HG03045 (cell line): ENCODE data around the gene PRCD.

ENCODE experiments used
- ATAC-seq: cut with Tn5 transposase; IDR thresholded peaks from one replicate; pipeline ENCODE4 v1.9.1; 2021; ENCODE audit warnings: mild to moderate bottlenecking, moderate library complexity; ENCODE audit not compliant: unreplicated experiment

PRCD gene

DNA sequence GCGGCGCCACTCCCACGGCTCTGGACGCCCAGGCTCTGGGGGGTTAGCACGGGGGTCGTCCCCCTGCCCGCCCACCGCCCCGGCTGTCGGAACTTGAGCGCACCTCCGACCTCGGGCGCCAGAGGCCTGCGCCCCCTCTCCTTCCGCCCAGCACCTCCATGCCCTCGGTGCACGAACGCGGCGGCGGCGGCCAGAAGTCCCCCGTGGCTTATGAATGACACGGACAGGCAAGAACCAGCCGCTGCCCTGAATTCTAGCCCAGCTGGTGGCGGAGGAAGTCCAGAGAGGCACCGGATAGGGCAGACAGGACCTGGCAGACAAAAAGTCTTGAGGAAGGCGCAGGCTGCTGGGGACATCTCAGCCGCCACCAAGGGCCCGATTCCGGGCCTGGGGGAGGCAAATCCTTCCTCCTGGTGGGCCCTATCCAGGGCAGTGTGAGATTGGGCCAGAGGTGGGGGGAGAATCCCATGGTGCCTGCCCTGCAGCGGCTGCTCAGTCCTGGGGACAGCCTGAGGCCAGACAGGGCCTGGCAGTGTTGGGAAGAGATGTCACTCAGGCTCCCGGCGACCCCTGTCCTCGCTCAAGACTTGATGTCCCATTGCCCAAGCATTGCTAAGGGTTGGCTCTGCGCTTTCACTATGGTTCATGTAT, 1.4 kb upstream of the PRCD start:
- no peak for ATAC-seq

DNA sequence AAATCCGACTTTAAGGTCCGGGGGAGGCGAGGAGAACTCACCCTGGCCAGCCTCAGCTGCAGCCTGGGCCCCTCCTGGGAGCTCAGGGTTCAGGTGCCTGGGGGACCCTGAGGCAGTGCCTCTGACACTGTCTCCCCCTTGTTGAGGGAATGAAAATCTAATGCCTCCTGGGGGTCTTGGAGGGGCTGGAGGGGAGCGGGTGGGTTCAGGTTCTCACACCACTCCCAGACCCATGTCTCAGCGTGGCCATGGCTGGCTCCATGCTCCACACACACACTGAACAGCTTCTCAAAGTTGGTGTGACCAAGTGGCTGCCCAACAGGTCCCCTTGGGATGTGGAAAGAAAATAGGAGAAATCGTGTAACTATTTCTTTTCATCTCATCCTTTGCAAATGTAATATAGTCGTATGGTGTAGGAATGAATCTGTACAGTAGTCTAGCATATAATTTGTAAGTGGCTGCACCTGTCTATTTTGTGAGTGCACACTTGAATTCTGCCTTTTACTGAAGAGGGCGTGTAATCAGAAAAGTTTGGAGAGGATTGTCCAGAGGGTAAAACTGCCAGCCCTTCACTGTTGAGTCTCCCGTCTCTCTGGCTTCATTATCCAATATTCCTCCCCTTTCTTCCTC, 788 bp upstream of the PRCD start:
- ATAC-seq: no peak

DNA sequence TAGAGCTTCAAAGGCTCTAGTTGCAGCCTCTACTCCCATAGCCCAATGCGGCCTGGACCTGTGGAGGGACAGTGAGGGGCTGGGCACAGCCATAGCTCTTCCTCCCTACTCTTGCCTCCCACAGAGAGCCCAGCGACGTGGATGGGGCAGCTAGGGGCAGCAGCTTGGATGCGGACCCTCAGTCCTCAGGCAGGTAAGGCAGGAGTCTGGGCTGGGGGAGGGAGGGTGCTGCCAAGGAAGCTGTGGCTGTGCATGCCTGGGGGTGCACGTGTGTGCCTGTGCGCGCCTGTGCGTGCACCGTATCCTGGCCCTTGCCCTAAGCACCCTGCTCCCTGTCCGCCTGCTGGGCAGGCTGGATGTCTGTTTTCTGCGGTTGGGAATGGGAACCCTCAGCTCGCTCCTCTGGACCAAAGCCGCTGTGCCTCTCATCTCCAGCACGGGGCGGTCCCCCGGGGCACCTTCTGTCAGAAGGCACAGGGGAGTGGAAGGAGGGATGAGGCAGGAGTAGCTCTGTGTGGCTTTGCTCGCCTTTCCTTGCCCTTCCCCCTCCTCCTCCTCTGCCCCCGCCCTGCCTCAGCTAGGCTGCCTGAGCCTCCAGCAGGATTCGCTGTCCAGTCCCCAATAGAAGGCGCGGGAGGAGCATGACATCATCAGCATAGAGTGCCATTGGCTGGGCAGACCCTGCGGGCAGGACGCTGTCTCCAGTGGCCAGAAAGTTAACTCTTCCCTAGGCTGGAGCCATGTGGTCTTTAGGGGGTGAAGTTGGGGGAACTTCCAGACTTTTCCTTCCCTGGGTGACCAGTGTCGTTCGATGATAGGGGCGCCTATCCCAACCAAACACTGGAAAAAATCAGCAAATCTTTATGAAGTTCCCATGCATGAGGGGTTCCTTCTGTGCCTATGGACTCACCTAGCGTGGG, 797 bp downstream of the PRCD start:
- ATAC-seq: no peak

DNA sequence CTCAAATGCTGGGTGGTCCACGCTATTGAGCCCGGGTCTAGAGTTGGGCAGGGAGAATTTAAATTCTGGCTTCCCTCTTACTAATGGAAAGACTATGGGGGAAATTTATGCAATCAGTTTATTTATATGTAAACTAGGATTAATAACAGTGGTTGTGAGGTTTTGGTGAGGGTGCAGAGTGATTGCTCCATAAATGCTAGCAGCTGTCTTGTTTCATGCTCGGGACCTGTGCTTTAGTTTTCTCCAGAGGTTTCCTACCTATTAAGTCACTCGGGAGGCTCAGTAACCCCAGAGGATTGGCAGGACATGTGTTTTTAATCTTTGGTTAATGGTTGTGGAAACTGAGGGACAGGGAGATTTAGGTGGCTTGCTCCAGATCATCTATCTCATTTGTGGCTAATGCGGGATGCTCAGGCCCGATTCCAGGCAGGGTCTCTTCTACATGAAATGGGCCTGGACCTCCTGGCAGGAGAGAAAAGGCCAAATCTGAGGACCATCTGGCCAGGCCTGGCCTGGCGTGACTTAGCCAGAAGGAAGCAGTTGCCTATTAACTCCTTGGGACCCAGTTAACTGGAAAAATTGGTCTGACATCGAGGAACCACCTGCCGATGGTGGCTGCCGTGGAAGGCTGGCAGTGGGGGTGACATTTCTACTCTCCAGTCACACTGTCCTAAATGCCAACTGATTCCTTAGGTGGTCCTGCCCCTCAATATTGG, 2.1 kb downstream of the PRCD start:
- no peak for ATAC-seq

DNA sequence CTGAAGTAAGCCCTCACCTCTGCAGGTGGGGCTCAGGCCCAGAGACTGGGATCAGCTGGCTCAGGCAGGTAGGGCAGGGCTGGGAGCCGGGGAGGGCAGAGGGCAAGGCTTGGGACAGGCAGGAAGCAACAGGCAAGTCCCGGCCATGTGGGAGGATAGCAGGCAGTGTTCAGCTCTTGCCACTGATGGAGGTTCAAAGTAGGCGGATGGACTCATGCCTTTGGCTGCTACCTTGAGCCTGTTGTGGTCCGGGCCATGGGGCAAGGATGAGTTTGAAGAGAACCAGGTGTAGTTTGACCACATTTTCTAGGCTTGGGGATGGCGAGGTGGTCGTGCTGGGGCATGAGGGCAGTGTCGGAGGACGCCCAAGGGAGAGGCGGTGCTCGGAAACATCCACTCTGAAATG, 2.7 kb downstream of the PRCD start:
- ATAC-seq: no peak

DNA sequence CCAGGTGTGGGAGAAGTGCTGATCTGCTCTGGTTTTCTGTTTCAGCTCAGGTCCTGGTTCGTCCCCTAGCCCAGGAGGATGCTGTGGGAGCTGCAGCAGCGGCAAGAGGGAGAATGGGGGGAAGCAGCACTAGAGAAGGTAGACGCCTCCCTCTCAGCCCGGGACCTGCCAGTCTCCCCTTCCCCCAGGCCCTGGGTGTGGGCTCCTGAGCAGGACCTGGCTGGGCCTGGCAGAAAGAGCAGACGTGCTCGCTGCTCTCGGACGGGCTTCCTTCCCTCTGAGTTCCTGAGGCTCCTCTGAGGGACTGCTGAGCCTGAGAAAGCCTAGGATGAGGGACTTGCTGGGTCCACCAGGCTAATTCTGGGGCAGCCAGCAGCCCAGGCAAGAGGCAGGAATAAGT, 3.1 kb downstream of the PRCD start:
- ATAC-seq: no peak

DNA sequence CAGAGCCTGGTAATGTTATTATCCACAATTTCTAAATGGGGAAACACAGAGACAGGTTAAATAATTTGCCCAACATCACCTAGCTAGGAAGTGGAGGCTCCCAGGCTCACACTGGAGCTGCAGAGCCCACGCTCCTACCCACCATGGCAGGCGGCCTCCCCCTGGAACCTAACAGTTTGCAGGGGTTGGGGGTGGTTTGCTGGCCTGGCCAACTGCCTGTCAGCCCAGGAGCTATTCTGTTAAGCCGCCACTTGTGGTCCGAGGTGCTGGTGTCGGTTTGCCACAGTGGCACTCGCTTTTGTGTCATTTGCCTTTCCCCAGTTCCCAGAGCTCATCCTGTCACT, 3.6 kb downstream of the PRCD start:
- no peak for ATAC-seq

DNA sequence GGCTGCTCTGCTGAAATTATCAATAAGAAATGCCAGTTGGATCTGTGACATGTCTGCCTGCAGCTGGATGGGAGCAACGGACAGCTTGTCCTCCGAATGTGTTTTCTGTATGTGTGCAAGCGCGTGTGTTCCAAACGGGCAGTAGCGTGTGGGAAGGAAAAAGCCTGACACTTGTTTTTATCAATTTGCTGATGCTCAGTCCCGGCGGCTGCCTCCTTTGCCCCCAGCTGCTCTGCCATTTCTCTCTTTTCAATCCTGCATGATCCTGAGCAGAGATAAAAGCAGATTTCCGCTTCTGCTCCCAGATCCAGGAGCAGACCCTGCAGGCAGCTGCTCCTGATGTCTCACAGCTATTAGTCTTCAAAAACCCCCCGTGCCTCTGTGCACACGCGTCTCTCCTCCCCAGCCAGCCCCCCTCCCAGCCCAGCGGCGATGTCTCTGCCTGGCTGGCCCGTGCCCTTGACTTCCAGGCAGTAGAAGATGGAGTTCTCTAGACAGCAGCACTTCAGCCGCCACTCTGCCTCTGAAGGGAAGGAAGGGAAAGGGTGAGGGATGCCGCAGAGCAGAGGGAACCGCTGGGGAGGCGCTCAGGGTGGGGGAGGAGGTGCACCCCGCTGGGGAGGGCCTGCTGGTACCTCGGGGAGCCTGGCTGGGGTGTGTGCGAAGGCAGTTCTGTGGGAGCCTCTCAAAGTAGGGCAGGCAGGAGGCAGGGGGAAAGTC, 4.1 kb downstream of the PRCD start:
- ATAC-seq: no peak

DNA sequence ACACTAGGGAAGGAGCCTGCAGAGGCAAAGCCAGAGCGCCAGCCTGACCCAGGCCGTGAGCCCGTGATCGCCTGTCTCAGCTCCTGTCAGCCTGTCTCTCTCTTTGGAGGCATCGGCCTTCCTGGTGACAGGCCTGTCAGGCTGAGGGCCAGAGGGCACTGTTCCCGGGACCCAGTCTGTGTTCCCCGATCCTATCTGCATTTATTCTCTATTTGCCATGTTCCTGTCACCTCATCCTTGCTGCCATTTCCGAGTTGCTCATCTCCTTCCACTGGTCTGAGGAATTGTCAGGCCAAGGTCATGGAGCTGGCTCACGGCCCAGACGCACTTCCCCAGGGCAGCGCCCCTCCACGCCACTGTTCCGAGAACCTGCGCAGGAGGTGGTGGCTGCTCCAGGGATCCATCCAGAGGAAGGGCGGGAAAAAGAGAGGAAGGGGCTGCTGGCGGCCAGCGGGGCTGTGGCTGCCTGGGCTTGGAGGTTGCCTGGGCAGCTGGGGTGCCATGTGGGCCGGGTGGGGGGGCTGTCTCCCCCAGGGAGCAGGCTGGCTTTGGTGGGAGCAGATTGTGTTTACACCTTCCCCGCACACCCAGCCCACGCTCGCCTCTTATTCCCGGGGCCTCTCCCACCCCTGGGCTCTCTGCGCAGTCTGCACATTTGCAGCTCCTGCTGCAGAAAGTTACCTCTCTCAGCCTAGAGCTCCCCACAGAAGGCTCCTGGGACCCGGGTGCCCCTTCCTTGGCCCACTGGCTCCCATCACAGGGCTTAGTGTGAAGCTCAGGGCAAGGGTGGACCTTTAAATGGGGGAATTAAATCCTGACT, 4.9 kb downstream of the PRCD start:
- ATAC-seq: no peak

DNA sequence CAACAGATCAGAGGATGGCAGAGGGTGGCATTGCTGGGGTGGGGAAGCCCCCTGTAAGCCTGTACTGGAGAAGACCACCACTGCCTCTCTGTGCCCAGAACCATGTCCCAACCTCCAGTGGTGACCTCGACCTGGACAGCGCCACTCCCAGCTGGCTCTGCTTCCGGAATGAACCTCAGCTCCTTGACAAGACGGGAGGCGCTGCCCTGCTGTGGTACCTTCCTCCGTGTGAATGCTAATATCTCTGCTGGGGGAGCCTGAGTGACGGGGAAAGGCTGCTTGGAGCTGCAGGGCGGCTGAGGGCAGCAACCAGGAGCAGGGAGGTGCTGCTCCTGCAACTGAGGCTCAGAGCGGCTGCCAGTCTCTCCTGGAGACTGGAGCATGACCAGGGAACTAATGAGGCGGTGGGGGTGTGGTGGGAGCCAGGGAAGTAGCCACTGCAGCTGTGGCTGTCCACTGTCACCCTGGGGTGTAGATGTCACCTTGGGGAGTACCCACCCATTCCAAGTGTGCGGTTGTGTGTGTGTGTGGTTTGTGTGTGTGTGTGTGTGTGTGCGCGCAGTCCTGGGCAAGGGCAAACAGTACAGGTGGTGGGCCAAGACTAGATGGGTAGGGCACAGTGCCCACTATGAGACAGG, 6.2 kb downstream of the PRCD start:
- ATAC-seq: no peak

DNA sequence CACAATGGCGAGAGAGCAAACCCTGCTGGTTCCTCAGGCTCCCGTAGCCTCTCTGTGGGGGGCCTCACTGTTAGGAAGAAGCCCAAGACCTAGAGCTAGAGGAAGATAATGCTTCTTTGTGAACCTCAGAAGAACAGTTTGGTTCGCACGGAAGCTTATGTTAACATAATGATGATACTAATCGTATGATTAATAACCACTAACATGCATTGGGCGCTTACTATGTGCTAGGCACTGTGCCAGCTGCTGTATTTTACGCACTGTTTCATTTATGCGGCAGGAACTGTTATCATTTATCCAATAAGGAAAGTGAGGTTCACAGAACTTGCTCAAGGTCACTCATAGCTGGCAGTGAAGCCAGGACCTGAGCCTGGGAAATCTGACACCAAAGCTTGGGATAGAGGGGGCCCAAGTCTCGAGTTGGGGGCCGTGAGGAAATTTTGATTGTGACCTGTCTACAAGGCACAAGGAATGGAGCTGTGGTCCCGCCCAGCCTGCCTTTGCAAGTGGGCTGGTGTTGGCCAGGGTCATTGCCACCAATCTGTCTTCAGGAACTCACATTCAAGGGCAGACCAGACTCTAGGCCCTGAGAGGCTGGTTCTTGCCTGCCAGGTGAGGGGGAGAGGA, 6.8 kb downstream of the PRCD start:
- no peak for ATAC-seq

DNA sequence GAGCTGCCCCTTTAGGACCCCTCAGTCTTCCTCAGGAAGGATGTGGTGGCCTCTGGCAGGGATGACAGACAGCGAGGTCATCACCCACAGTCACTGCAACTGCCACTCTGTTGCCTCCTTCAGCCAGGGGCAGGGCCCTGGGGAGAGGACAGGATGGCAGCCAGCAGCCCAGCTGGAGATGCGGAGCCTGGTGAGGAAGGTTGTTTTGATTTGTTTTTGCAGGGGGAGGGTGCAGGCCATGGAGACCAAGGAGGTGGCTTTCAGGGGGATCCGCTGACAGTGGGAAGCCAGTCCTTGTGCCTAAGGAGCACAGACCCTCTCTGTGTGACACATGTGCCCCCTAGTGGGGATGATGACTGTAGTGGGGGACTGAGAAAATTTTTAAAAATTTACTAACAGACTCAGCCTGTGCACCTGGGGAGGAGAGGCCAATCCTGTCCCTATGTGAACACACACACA, 7.4 kb downstream of the PRCD start:
- no peak for ATAC-seq

DNA sequence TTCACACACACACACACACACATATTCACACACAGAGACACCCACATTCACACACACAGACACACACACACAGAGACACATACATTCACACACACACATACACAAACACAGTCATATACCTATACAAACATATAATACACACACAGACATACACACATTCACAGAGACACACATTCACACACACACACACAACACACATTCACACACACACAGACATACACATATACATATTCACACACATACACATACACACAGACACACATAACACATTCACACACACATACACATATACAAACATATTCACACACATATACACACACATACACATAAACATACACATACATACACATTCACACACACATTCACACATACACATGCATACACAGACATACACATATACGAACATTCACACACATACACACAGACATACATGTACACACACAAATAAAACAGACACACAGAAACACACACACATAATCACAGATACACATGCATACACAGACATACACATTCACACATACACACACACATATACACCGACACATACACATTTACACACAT, 7.9 kb downstream of the PRCD start:
- ATAC-seq: no peak

DNA sequence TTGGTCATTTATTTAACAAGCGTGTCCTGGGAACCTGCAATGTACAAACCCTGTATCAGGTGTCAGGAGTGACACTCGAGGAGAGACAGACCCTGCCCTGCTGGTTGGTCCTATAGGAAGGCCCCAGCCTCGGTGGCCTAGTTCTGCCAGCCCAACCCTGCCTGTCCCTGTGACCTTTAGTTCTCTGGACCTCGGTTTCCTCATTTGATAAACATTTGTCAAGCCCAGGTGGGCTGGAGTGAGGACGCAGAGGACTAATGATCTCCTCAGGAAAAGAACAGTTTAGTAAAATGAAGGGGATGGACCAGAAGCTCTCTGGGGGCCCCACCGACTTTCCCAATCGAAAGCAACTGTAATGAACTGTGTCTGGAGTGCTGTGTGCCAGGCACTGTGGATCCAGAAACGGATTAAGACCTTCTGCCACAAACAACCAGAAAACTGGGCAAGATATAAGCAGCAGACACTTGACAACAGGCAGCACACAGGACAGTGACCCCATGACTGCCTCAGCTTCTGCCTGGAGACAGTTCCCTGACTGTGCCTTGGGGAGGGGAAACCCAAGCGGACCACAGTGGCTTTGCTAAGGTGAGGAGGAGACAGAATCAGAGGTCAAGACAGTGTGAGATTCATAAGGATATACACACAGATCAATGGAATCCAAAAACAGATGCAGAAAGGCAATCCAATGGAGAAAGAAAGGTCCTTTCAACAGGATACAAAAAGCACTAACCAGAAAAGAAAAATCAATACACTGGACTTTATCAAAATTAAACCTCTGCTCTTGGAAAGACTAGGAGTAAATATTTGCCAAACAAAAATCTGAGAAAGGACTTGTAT, 8.8 kb downstream of the PRCD start:
- no peak for ATAC-seq

DNA sequence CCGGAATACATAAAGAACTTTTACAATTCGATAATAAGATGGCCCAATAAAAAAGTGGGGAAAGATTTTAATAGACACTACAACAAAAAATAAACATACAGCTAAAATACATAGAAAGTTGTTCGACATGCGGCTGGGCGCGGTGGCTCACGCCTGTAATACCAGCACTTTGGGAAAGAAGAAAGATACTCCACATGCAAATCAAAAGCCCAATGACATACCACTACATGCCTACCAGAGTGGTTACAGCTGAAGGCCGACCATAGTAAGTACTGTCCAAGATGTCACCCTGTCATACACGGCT, 9.3 kb downstream of the PRCD start:
- no peak for ATAC-seq

DNA sequence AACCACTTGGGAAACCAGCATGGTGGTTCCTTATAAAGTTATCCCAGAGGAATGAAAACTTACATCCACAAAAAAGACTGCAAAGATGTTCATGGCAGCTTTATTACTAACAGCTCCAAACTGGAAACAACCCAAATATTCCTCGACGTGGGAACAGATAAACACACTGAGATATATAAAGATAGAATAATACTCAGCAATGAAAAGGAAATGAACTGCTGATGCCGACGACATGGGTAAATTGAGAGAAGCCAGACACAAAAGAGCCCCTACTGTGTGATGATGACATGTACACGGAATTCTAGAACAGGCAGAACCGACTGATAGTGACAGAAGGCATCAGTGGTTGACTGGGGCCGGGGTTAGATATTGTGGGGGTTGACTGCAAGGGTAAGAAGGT, 9.7 kb downstream of the PRCD start:
- no peak for ATAC-seq

DNA sequence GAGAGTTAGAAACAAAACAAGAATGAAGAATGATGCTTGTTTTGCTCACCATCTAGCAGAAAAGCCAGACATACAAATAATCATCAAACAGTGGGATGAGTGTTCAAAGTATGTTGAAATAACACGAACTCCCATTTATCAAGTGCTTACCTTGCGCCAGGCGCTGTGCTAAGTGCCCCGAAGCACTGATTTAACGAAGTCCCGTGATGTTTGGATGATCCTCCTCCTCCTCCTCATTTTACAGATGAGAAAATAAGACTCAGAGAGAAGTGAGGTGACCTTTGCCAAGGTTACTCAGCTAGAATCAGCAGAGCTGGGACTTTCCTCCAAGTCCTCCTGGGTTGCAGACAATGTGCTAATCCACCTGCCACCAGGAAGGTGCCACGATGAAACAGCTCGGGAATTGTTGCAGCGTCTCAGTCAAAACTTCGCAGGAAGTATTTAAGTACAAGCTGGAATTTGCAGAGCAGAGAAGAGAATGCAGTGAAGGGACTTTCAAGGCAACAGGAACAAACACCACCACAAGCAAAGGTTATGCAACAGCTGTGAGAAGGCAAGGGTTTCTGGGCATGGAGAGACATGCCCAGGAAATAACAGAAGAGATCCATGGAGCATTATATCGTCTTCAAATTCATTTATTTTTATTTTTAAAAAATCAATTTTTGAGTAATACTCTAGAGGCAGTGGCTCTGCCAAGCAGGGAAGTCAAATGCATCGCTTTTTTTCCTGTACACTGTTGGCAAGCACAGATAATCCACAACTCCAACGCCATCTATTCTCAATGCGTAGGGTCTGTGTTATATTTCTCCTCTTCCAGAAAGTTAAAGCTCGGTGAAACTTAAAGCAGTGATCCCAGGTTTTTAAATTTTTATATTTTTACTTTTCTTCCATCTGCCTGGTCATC, 11.1 kb downstream of the PRCD start:
- ATAC-seq: no peak
